GM21737 (cell line): Measurements from ENCODE around the gene TTC29.
"Not testable (repeated sequence)": the region's sequence is repeated elsewhere in the genome, so short reads cannot be mapped to it uniquely, and the experiment has no call there.

Experiments
- ATAC-seq: cut with Tn5 transposase; IDR thresholded peaks from one replicate; pipeline ENCODE4 v1.9.1; 2021; ENCODE audit warnings: mild to moderate bottlenecking, moderate library complexity; ENCODE audit not compliant: unreplicated experiment

TTC29 gene

GRCh38 chr4:146739182-146739581 is 206.5 kb downstream of the TTC29 start:
- no peak for ATAC-seq

- ATAC-seq, result not testable (repeated sequence)
Observed at GRCh38 chr4:146723519-146723918, 222.1 kb downstream of the TTC29 start.

GRCh38 chr4:146709956-146710355 is 235.7 kb downstream of the TTC29 start:
- ATAC-seq, result no peak

GRCh38 chr4:146699910-146700309 is 245.8 kb downstream of the TTC29 start:
- no peak for ATAC-seq

GRCh38 chr4:146674829-146675570 is 270.7 kb downstream of the TTC29 start:
- no peak for ATAC-seq

GRCh38 chr4:146663968-146664311 is 281.7 kb downstream of the TTC29 start:
- not testable (repeated sequence) for ATAC-seq

GRCh38 chr4:146661367-146661766 is 284.3 kb downstream of the TTC29 start:
- ATAC-seq, result no peak
